ENCODE data around the gene PCSK1. TPM values are rescaled to one million over a fixed set of nuclear protein-coding genes. Genes with fewer than 3 reads are reported as not detected.
"Not testable (repeated sequence)": the region's sequence is repeated elsewhere in the genome, so short reads cannot be mapped to it uniquely, and the experiment has no call there.

Gene PCSK1
- polyA plus RNA-seq, 2 donors, result 0.04 to 0.05 TPM

DNA sequence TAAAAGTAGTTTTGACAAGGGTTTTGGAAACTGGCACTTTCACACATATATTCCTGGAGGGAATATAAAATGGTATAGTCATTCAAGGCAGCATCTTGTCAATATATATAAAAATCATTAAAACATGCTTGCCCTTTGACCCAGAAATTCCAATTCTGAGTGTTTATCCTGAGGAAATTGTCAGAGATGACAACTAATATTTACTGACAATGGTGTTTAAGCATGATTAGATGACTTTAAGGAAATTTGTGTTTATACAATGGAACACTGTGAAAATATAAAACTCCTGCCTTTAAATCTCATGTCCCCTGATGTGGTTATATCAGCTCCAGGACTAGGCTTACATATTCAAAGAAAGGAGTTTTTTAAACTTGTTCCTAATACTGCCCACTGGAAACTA, 25.6 kb downstream of the PCSK1 start:
- peaks cover 0 to 4% of the 10 kb centered on the region in 2 donors for H3K4me1 ChIP-seq (ENCODE audit: control insufficient read depth in 2 of 2, insufficient read depth in 2 of 2, low read length in 1 of 2)
- H3K27ac ChIP-seq (ENCODE audit: low read depth in 2 of 2, low read length in 1 of 2), result no peak overlapping the region
- H3K36me3 ChIP-seq (ENCODE audit: control insufficient read depth in 2 of 2, insufficient read depth in 2 of 2, low read length in 1 of 2), result no peaks in the 10 kb centered on the region
- H3K4me3 ChIP-seq (ENCODE audit: low read depth in 1 of 2, low read length in 2 of 2), result no peak overlapping the region
- no peaks in the 10 kb centered on the region for H3K27me3 ChIP-seq (ENCODE audit: control insufficient read depth in 1 of 2, insufficient read depth in 2 of 2, low read length in 2 of 2)
- H3K9me3 ChIP-seq (ENCODE audit: control insufficient read depth in 2 of 2, insufficient read depth in 1 of 2, low read depth in 1 of 2, low read length in 1 of 2), result no peaks in the 10 kb centered on the region

DNA sequence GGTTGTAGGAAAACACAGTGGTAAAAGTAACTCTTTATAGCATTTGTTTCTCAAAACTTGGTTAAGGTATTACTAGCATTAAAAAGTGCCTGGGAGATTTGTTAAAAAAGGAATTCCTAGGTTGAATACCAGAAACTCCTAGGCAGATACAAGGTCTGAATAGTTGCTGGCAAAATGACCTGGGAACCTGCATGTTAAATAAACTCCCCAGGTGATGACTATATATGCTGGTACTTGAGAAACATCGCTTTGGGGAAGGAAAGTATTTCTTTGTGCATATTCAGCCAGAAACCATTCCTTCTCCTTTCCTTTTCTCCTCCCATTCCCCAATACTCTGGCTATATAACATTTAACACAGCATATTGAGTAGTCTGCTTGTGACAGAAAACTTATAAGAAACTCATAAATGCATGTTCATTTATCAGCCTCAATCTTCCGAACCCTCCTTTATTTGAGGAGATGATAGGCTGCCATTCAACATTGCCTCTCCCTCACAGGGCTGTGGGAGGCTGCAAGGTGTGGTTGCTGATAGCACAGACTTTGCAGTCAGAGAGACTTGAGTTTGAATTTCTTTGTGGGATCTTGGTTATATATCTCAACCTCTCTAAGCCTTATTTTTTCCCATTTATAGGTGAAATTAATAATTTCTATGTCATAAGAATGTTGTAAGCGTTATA, 28.7 kb downstream of the PCSK1 start:
- no peaks in the 10 kb centered on the region for H3K36me3 ChIP-seq (ENCODE audit: control insufficient read depth in 2 of 2, insufficient read depth in 2 of 2, low read length in 1 of 2)
- H3K4me3 ChIP-seq (ENCODE audit: low read depth in 1 of 2, low read length in 2 of 2), result no peak overlapping the region
- peaks cover 0 to 2% of the 10 kb centered on the region in 2 donors for H3K4me1 ChIP-seq (ENCODE audit: control insufficient read depth in 2 of 2, insufficient read depth in 2 of 2, low read length in 1 of 2)
- H3K9me3 ChIP-seq (ENCODE audit: control insufficient read depth in 2 of 2, insufficient read depth in 1 of 2, low read depth in 1 of 2, low read length in 1 of 2), result no peaks in the 10 kb centered on the region
- WGBS, 2 donors, result 90 to 94% methylated on average over 3 of the region's 3 CpGs
- H3K27ac ChIP-seq (ENCODE audit: low read depth in 2 of 2, low read length in 1 of 2), result no peak overlapping the region
- no peaks in the 10 kb centered on the region for H3K27me3 ChIP-seq (ENCODE audit: control insufficient read depth in 1 of 2, insufficient read depth in 2 of 2, low read length in 2 of 2)

DNA sequence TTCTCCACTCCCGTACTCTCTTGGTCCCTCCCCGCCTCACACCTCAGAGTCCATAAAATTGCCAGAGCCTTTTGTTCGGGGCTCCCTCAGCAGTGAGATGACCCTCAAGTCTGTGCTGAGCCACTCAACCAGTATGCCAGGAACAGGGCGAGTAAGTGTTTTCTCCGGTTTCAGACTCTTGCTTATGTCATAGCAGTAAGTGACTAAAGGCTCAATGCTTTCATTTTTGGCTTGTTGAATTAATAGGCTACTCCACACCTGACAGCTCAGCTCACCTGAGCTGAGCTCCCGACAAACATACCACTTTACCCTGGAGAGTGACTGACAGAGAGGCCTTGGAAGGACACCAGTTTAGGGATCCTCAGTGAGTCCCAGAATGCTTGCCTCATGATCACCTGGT, 30.5 kb downstream of the PCSK1 start:
- Histone ChIP-seq H3K27me3 (ENCODE audit: control insufficient read depth in 1 of 2, insufficient read depth in 2 of 2, low read length in 2 of 2) (no peaks in the 10 kb centered on the region), H3K36me3 (ENCODE audit: control insufficient read depth in 2 of 2, insufficient read depth in 2 of 2, low read length in 1 of 2) (no peaks in the 10 kb centered on the region), H3K4me3 (ENCODE audit: low read depth in 1 of 2, low read length in 2 of 2) (no peak overlapping the region), H3K9me3 (ENCODE audit: control insufficient read depth in 2 of 2, insufficient read depth in 1 of 2, low read depth in 1 of 2, low read length in 1 of 2) (no peaks in the 10 kb centered on the region), H3K4me1 (ENCODE audit: control insufficient read depth in 2 of 2, insufficient read depth in 2 of 2, low read length in 1 of 2) (no peaks in the 10 kb centered on the region), H3K27ac (ENCODE audit: low read depth in 2 of 2, low read length in 1 of 2) (no peak overlapping the region)
- 87 to 88% methylated on average over 6 of the region's 6 CpGs for WGBS, 2 donors

DNA sequence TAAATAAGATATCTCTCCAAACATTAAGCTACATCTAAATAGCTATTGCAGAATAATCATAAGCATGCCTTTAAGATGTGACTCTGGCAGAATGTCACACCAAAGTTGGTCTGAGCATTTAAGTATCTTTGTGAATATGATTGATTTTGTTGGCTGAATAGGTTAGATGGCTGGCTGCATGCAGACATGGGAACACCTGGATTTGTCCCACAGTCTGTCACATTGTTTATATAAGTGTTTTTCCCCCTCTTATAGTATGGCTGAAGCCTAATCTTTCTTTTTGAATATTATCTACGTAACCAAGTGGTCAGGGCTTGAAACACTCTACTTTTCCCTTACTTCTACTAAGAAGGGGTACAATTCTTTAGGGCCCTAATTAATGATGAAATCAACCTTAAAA, 36.2 kb downstream of the PCSK1 start:
- Histone ChIP-seq H3K27ac (ENCODE audit: low read depth in 2 of 2, low read length in 1 of 2) (no peak overlapping the region), H3K4me3 (ENCODE audit: low read depth in 1 of 2, low read length in 2 of 2) (no peak overlapping the region), H3K9me3 (ENCODE audit: control insufficient read depth in 2 of 2, insufficient read depth in 1 of 2, low read depth in 1 of 2, low read length in 1 of 2) (no peaks in the 10 kb centered on the region), H3K4me1 (ENCODE audit: control insufficient read depth in 2 of 2, insufficient read depth in 2 of 2, low read length in 1 of 2) (no peaks in the 10 kb centered on the region), H3K36me3 (ENCODE audit: control insufficient read depth in 2 of 2, insufficient read depth in 2 of 2, low read length in 1 of 2) (no peaks in the 10 kb centered on the region), H3K27me3 (ENCODE audit: control insufficient read depth in 1 of 2, insufficient read depth in 2 of 2, low read length in 2 of 2) (no peaks in the 10 kb centered on the region)
- 70 to 81% methylated on average over 1 of the region's 1 CpG for WGBS, 2 donors

DNA sequence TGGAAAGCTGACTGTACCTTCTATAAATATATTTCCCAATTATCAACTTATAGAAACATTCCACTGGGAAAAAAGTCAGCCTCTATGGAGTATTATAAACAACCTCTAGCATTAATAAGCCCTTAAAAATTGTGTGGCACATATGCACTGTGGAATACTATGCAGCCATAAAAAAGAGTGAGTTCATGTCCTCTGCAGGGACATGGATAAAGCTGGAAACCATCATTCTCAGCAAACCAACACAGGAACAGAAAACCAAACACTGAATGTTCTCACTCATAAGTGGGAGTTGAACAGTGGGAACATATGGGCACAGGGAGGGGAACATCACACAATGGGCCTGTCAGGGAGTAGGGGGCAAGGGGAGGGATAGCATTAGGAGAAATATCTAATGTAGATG, 37.8 kb downstream of the PCSK1 start:
- not testable (repeated sequence) for H3K36me3 ChIP-seq (ENCODE audit: control insufficient read depth in 2 of 2, insufficient read depth in 2 of 2, low read length in 1 of 2); H3K9me3 ChIP-seq (ENCODE audit: control insufficient read depth in 2 of 2, insufficient read depth in 1 of 2, low read depth in 1 of 2, low read length in 1 of 2); H3K27ac ChIP-seq (ENCODE audit: low read depth in 2 of 2, low read length in 1 of 2); H3K4me3 ChIP-seq (ENCODE audit: low read depth in 1 of 2, low read length in 2 of 2); H3K27me3 ChIP-seq (ENCODE audit: control insufficient read depth in 1 of 2, insufficient read depth in 2 of 2, low read length in 2 of 2); H3K4me1 ChIP-seq (ENCODE audit: control insufficient read depth in 2 of 2, insufficient read depth in 2 of 2, low read length in 1 of 2)

DNA sequence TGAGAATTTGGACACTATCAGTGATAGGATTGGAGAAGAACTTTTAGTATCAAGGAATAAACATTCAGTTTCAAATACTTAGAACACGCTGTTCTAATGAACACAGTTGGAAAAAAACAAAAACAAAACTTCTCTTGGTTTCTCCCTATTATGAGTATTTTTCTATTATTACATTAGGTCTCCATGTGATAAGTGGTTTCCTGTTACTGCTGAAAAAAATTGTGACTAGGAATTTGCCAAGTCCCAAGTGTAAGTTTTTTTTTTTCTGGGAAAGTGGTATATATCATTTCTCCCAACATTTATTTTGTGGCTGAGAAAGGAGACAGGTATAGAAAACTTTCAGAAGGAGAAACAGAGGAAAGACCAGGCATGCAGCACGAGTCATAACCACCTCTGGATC, 41.1 kb downstream of the PCSK1 start:
- no peaks in the 10 kb centered on the region for H3K4me1 ChIP-seq (ENCODE audit: control insufficient read depth in 2 of 2, insufficient read depth in 2 of 2, low read length in 1 of 2)
- no peaks in the 10 kb centered on the region for H3K27me3 ChIP-seq (ENCODE audit: control insufficient read depth in 1 of 2, insufficient read depth in 2 of 2, low read length in 2 of 2)
- no peaks in the 10 kb centered on the region for H3K9me3 ChIP-seq (ENCODE audit: control insufficient read depth in 2 of 2, insufficient read depth in 1 of 2, low read depth in 1 of 2, low read length in 1 of 2)
- no peak overlapping the region for H3K27ac ChIP-seq (ENCODE audit: low read depth in 2 of 2, low read length in 1 of 2)
- no peaks in the 10 kb centered on the region for H3K36me3 ChIP-seq (ENCODE audit: control insufficient read depth in 2 of 2, insufficient read depth in 2 of 2, low read length in 1 of 2)
- 74 to 77% methylated on average over 2 of the region's 2 CpGs for WGBS, 2 donors
- H3K4me3 ChIP-seq (ENCODE audit: low read depth in 1 of 2, low read length in 2 of 2), result no peak overlapping the region

DNA sequence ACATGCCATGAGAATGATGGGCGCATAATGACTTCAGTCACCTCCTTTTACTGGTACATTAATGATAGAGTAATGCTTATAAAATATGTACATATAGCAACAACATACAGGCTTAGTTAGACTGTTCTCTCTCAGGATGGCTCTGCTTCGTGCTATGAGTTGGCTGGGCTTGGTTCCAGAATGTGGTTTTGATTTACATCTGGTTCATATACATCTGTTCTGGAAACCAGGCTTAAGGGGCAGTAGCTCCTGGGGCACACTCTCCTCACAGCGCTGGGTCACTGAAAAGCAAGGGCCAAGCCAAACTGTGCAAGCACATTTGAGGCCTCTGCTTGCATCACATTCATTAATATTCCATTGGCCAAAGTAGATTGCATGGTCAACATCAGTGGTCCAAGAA, 44.9 kb downstream of the PCSK1 start:
- no peaks in the 10 kb centered on the region for H3K27me3 ChIP-seq (ENCODE audit: control insufficient read depth in 1 of 2, insufficient read depth in 2 of 2, low read length in 2 of 2)
- H3K9me3 ChIP-seq (ENCODE audit: control insufficient read depth in 2 of 2, insufficient read depth in 1 of 2, low read depth in 1 of 2, low read length in 1 of 2), result no peaks in the 10 kb centered on the region
- no peaks in the 10 kb centered on the region for H3K36me3 ChIP-seq (ENCODE audit: control insufficient read depth in 2 of 2, insufficient read depth in 2 of 2, low read length in 1 of 2)
- no peak overlapping the region for H3K4me3 ChIP-seq (ENCODE audit: low read depth in 1 of 2, low read length in 2 of 2)
- WGBS, 2 donors, result 83 to 84% methylated on average over 3 of the region's 3 CpGs
- no peak overlapping the region for H3K27ac ChIP-seq (ENCODE audit: low read depth in 2 of 2, low read length in 1 of 2)
- H3K4me1 ChIP-seq (ENCODE audit: control insufficient read depth in 2 of 2, insufficient read depth in 2 of 2, low read length in 1 of 2), result no peaks in the 10 kb centered on the region

DNA sequence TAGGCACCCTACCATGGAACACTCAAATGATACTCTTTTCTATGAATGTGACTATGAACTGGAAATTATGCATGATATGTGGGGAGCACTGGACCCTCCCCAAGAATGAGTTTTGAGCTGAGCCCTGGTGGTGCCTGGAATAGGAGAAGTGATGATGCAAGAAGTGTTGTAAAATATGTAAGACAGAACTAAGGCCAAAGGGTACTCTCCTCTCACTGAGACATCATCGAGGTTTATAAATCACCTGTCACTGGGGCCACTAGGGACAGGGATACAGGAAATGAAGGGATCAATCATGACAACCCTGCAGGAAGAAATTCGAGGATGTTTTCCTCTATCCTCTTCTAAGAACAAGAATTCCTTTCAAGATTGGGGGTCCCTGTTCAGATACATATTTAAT, 45.4 kb downstream of the PCSK1 start:
- no peak overlapping the region for H3K4me3 ChIP-seq (ENCODE audit: low read depth in 1 of 2, low read length in 2 of 2)
- no peaks in the 10 kb centered on the region for H3K27me3 ChIP-seq (ENCODE audit: control insufficient read depth in 1 of 2, insufficient read depth in 2 of 2, low read length in 2 of 2)
- no peaks in the 10 kb centered on the region for H3K9me3 ChIP-seq (ENCODE audit: control insufficient read depth in 2 of 2, insufficient read depth in 1 of 2, low read depth in 1 of 2, low read length in 1 of 2)
- H3K4me1 ChIP-seq (ENCODE audit: control insufficient read depth in 2 of 2, insufficient read depth in 2 of 2, low read length in 1 of 2), result no peaks in the 10 kb centered on the region
- no peak overlapping the region for H3K27ac ChIP-seq (ENCODE audit: low read depth in 2 of 2, low read length in 1 of 2)
- no peaks in the 10 kb centered on the region for H3K36me3 ChIP-seq (ENCODE audit: control insufficient read depth in 2 of 2, insufficient read depth in 2 of 2, low read length in 1 of 2)
- WGBS, 2 donors, result 65 to 68% methylated on average over 2 of the region's 2 CpGs

DNA sequence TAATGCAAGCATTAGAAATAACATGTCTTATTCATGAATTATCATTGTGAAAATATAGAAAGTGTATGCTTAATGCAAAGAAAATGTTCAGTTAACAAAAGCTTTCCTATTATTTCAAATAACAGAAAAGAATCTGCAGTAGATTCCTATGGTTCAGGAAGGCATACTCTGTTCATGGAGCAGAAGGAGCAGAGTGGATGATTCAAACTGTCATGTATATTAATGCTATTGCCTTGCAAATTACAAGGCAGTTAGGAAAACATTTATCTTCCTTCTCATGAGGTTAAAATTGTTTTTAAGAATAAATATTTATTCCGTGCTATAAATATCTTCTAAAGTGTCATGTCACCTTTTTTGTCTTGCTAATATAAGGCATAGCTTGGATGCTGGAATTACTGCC, 47.5 kb downstream of the PCSK1 start:
- WGBS, 2 donors, result 82 to 87% methylated on average over 1 of the region's 1 CpG
- Histone ChIP-seq H3K9me3 (ENCODE audit: control insufficient read depth in 2 of 2, insufficient read depth in 1 of 2, low read depth in 1 of 2, low read length in 1 of 2) (no peaks in the 10 kb centered on the region), H3K36me3 (ENCODE audit: control insufficient read depth in 2 of 2, insufficient read depth in 2 of 2, low read length in 1 of 2) (no peaks in the 10 kb centered on the region), H3K4me3 (ENCODE audit: low read depth in 1 of 2, low read length in 2 of 2) (no peak overlapping the region), H3K27me3 (ENCODE audit: control insufficient read depth in 1 of 2, insufficient read depth in 2 of 2, low read length in 2 of 2) (no peaks in the 10 kb centered on the region), H3K4me1 (ENCODE audit: control insufficient read depth in 2 of 2, insufficient read depth in 2 of 2, low read length in 1 of 2) (no peaks in the 10 kb centered on the region), H3K27ac (ENCODE audit: low read depth in 2 of 2, low read length in 1 of 2) (no peak overlapping the region)

DNA sequence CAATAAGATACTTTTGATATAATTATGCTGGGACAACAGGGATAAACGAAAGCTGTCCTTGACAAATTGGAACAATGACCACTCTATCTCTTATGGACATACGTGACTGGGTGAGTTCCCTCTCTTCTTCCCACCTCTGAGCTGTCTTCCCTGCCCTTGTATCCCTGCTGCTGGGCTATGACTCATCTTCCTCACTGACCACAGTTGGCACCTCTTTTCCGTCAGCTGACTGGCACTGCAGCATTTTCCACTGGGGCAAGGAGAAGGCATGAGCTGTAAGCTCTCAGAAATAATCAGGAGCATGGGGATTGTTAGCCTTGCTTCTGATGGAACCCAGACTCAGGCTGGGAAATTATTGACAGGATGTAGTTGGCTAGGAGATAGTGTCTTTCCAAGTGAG, 48.7 kb downstream of the PCSK1 start:
- H3K4me3 ChIP-seq (ENCODE audit: low read depth in 1 of 2, low read length in 2 of 2), result no peak overlapping the region
- no peaks in the 10 kb centered on the region for H3K36me3 ChIP-seq (ENCODE audit: control insufficient read depth in 2 of 2, insufficient read depth in 2 of 2, low read length in 1 of 2)
- WGBS, 2 donors, result 66 to 75% methylated on average over 3 of the region's 3 CpGs
- H3K4me1 ChIP-seq (ENCODE audit: control insufficient read depth in 2 of 2, insufficient read depth in 2 of 2, low read length in 1 of 2), result no peaks in the 10 kb centered on the region
- H3K9me3 ChIP-seq (ENCODE audit: control insufficient read depth in 2 of 2, insufficient read depth in 1 of 2, low read depth in 1 of 2, low read length in 1 of 2), result no peaks in the 10 kb centered on the region
- no peaks in the 10 kb centered on the region for H3K27me3 ChIP-seq (ENCODE audit: control insufficient read depth in 1 of 2, insufficient read depth in 2 of 2, low read length in 2 of 2)
- no peak overlapping the region for H3K27ac ChIP-seq (ENCODE audit: low read depth in 2 of 2, low read length in 1 of 2)

Measured in esophagus (tissue), 2 donors.